H9 (cell line): Measurements from ENCODE around the gene ARRB1. TPM values are rescaled to one million over a fixed set of nuclear protein-coding genes. Genes with fewer than 3 reads are reported as not detected.

Experiments used
- DNase-seq: peaks from one replicate; pipeline ENCODE4 v3.0.0-alpha.2; 2017
- H2AFZ ChIP-seq: one replicate; pipeline ENCODE4 v1.6.1; 2013; ENCODE audit warnings: mild to moderate bottlenecking, low read length, control low read depth, moderate library complexity
- H2AK5ac ChIP-seq: 2 replicates; pipeline ENCODE4 v1.6.1; 2013; ENCODE audit warnings: low read length, control low read depth, mixed read lengths; ENCODE audit not compliant: insufficient read length
- H2BK120ac ChIP-seq: one replicate; pipeline ENCODE4 v1.6.1; 2013; ENCODE audit warnings: low read depth, mild to moderate bottlenecking, low read length, control low read depth, inconsistent platforms; ENCODE audit not compliant: poor library complexity, severe bottlenecking
- H2BK12ac ChIP-seq: 2 replicates; pipeline ENCODE4 v1.6.1; 2013; ENCODE audit warnings: low read length, control low read depth, mixed read lengths, low read depth; ENCODE audit not compliant: insufficient read length
- H2BK15ac ChIP-seq: 2 replicates; pipeline ENCODE4 v1.6.1; 2013; ENCODE audit warnings: low read depth, low read length, control low read depth
- H2BK20ac ChIP-seq: one replicate; pipeline ENCODE4 v1.6.1; 2013; ENCODE audit warnings: low read depth, mild to moderate bottlenecking, low read length, control low read depth, inconsistent platforms; ENCODE audit not compliant: poor library complexity, severe bottlenecking
- H2BK5ac ChIP-seq: 2 replicates; pipeline ENCODE4 v1.6.1; 2013; ENCODE audit warnings: low read length, control low read depth, mixed read lengths; ENCODE audit not compliant: insufficient read length
- H3K14ac ChIP-seq: 2 replicates; pipeline ENCODE4 v1.6.1; 2013; ENCODE audit warnings: low read length, control low read depth; ENCODE audit not compliant: insufficient read depth
- H3K18ac ChIP-seq: 2 replicates; pipeline ENCODE4 v1.6.1; 2013; ENCODE audit warnings: low read depth, mild to moderate bottlenecking, mixed read lengths, low read length, control low read depth; ENCODE audit not compliant: insufficient read length
- H3K23ac ChIP-seq: 2 replicates; pipeline ENCODE4 v1.6.1; 2013; ENCODE audit warnings: low read length, control low read depth, mixed read lengths, low read depth; ENCODE audit not compliant: insufficient read length
- H3K23me2 ChIP-seq: 2 replicates; pipeline ENCODE4 v1.6.1; 2013; ENCODE audit warnings: low read depth, mild to moderate bottlenecking, mixed read lengths, low read length, control low read depth; ENCODE audit not compliant: insufficient read length, poor library complexity, severe bottlenecking
- H3K27ac ChIP-seq: 2 replicates; pipeline ENCODE4 v1.5.1; 2013; ENCODE audit warnings: low read length, control low read depth, mixed read lengths, low read depth; ENCODE audit not compliant: insufficient read length
- H3K27me3 ChIP-seq: 2 replicates; pipeline ENCODE4 v1.6.1; 2013; ENCODE audit warnings: low read length, control low read depth, inconsistent platforms; ENCODE audit not compliant: insufficient read depth
- H3K4ac ChIP-seq: 2 replicates; pipeline ENCODE4 v1.6.1; 2013; ENCODE audit warnings: low read depth, mild to moderate bottlenecking, control low read depth, inconsistent platforms, low read length, moderate library complexity
- H3K4me1 ChIP-seq: 2 replicates; pipeline ENCODE4 v1.6.1; 2013; ENCODE audit warnings: low read length, control low read depth, inconsistent platforms; ENCODE audit not compliant: insufficient read depth
- H3K4me2 ChIP-seq: 2 replicates; pipeline ENCODE4 v1.6.1; 2013; ENCODE audit warnings: low read length, control low read depth, mixed read lengths; ENCODE audit not compliant: insufficient read length, insufficient read depth
- H3K56ac ChIP-seq: 2 replicates; pipeline ENCODE4 v1.6.1; 2013; ENCODE audit warnings: low read depth, mild to moderate bottlenecking, mixed read lengths, low read length, control low read depth; ENCODE audit not compliant: insufficient read length
- H3K79me1 ChIP-seq: 2 replicates; pipeline ENCODE4 v1.6.1; 2013; ENCODE audit warnings: low read depth, mild to moderate bottlenecking, moderate library complexity, low read length, control low read depth, inconsistent platforms; ENCODE audit not compliant: insufficient read depth, poor library complexity, severe bottlenecking
- H3K79me2 ChIP-seq: 2 replicates; pipeline ENCODE4 v1.6.1; 2013; ENCODE audit warnings: low read length, control low read depth, inconsistent platforms; ENCODE audit not compliant: insufficient read depth
- H3K9ac ChIP-seq: 2 replicates; pipeline ENCODE4 v1.6.1; 2013; ENCODE audit warnings: low read length, control low read depth, mixed read lengths; ENCODE audit not compliant: insufficient read length; ENCODE audit errors: extremely low read depth
- H3K9me3 ChIP-seq: one replicate; pipeline ENCODE4 v1.6.1; 2013; ENCODE audit warnings: low read depth, low read length, inconsistent platforms; ENCODE audit not compliant: control insufficient read depth
- H3T11ph ChIP-seq: one replicate; pipeline ENCODE4 v1.6.1; 2013; ENCODE audit warnings: mild to moderate bottlenecking, low read length, control low read depth, inconsistent platforms
- H4K20me1 ChIP-seq: one replicate; pipeline ENCODE4 v1.6.1; 2013; ENCODE audit not compliant: control insufficient read depth, insufficient read length, insufficient read depth
- H4K5ac ChIP-seq: 2 replicates; pipeline ENCODE4 v1.6.1; 2013; ENCODE audit warnings: low read depth, mild to moderate bottlenecking, mixed read lengths, low read length, control low read depth; ENCODE audit not compliant: insufficient read length
- H4K8ac ChIP-seq: replicated peaks from 2 replicates; pipeline ENCODE4 v1.6.1; 2013; ENCODE audit warnings: low read length, control low read depth, mixed read lengths, low read depth; ENCODE audit not compliant: insufficient read length
- H4K91ac ChIP-seq: 2 replicates; pipeline ENCODE4 v1.6.1; 2013; ENCODE audit warnings: low read depth, mild to moderate bottlenecking, moderate library complexity, mixed read lengths, low read length, control low read depth; ENCODE audit not compliant: insufficient read length
- H3K27ac Mint-ChIP-seq, 3 experiments: 2 replicates in 2 of 3; 3 replicates in 1 of 3; pipeline ENCODE4 v1.8.0; 2020 to 2021; ENCODE audit warnings: mixed read lengths in 3 of 3, mild to moderate bottlenecking in 1 of 3, moderate library complexity in 1 of 3
- H3K27me3 Mint-ChIP-seq: 2 replicates; pipeline ENCODE4 v1.8.0; 2021; ENCODE audit warnings: low read depth, mild to moderate bottlenecking, moderate library complexity, mixed read lengths
- H3K36me3 Mint-ChIP-seq, 3 experiments: 2 replicates in 2 of 3; 3 replicates in 1 of 3; pipeline ENCODE4 v1.8.0; 2020 to 2021; ENCODE audit warnings: low read depth in 3 of 3, mixed read lengths in 3 of 3; ENCODE audit not compliant: insufficient read depth in 1 of 3
- H3K4me1 Mint-ChIP-seq, 2 experiments: 2 replicates each; pipeline ENCODE4 v1.8.0; 2020; ENCODE audit warnings: mixed read lengths in 2 of 2
- H3K4me3 Mint-ChIP-seq, 2 experiments: 2 replicates in 1 of 2; 3 replicates in 1 of 2; pipeline ENCODE4 v1.8.0; 2020 to 2021; ENCODE audit warnings: mild to moderate bottlenecking in 2 of 2, mixed read lengths in 2 of 2, moderate library complexity in 1 of 2
- H3K9me3 Mint-ChIP-seq, 2 experiments: 2 replicates in 1 of 2; 3 replicates in 1 of 2; pipeline ENCODE4 v1.8.0; 2020; ENCODE audit warnings: mild to moderate bottlenecking in 2 of 2, mixed read lengths in 2 of 2, moderate library complexity in 1 of 2
- WGBS: extraction: QIAGEN DNeasy Blood & Tissue Kit; methylation state at CpG from one replicate; pipeline ENCODE4 v1.1.7; 2013; ENCODE audit warnings: missing lambda C conversion rate, low lambda C conversion rate, mixed read lengths; ENCODE audit not compliant: insufficient read length; ENCODE audit errors: extremely low coverage; 5-methylcytosine and 5-hydroxymethylcytosine counted together
- total RNA-seq: library from RNA; stranded (reverse); gene quantifications from 2 replicates; pipeline ENCODE4 v1.2.1, GENCODE V29; 2021
- TF ChIP-seq, protein P1 (sequence below): fragments of 200-600 bp; sonication (generic); conservative IDR thresholded peaks from 3 replicates; pipeline ENCODE4 v1.8.0; 2021; ENCODE audit warnings: antibody characterized with exemption, mild to moderate bottlenecking

The ARRB1 gene
- total RNA-seq, 1 experiment from 2014 or later: 20.6 TPM

- Histone ChIP-seq H2BK15ac (no peak overlapping the region), H3K4me2 (no peak overlapping the region), H3K9me3 (no peaks in the 10 kb centered on the region), H4K91ac (no peak overlapping the region), H3K56ac (no peak overlapping the region), H2BK5ac (no peak overlapping the region), H4K8ac (no peak overlapping the region), H2BK20ac (no peak overlapping the region), H3K27me3 (no peaks in the 10 kb centered on the region), H2BK120ac (no peak overlapping the region), H3K4me1 (no peaks in the 10 kb centered on the region), H3K79me1 (no peaks in the 10 kb centered on the region), H4K20me1 (peaks cover 3% of the 10 kb centered on the region), H3K14ac (no peak overlapping the region), H3T11ph (no peak overlapping the region), H2AK5ac (no peak overlapping the region), H2BK12ac (no peak overlapping the region), H3K9ac (no peak overlapping the region), H3K4ac (no peak overlapping the region), H3K18ac (no peak overlapping the region), H4K5ac (no peak overlapping the region), H2AFZ (no peak overlapping the region), H3K79me2 (no peaks in the 10 kb centered on the region), H3K27ac (no peak overlapping the region), H3K23me2 (no peaks in the 10 kb centered on the region), H3K23ac (no peak overlapping the region)
- DNase-seq: no peak
- no peaks in the 10 kb centered on the region for H3K27me3 Mint-ChIP-seq
- H3K36me3 Mint-ChIP-seq: peaks cover 0 to 5% (median 0%) of the 10 kb centered on the region in 3 experiments; a peak in 2 of 7 replicates
- H3K9me3 Mint-ChIP-seq: peaks cover 0 to 4% of the 10 kb centered on the region in 2 experiments; a peak in 2 of 5 replicates
- H3K27ac Mint-ChIP-seq: peak overlapping the region in 1 of 3 experiments; percentile 75; a peak in 1 of 7 replicates
- no peak overlapping the region for H3K4me3 Mint-ChIP-seq
- TF ChIP-seq, protein P1, sequence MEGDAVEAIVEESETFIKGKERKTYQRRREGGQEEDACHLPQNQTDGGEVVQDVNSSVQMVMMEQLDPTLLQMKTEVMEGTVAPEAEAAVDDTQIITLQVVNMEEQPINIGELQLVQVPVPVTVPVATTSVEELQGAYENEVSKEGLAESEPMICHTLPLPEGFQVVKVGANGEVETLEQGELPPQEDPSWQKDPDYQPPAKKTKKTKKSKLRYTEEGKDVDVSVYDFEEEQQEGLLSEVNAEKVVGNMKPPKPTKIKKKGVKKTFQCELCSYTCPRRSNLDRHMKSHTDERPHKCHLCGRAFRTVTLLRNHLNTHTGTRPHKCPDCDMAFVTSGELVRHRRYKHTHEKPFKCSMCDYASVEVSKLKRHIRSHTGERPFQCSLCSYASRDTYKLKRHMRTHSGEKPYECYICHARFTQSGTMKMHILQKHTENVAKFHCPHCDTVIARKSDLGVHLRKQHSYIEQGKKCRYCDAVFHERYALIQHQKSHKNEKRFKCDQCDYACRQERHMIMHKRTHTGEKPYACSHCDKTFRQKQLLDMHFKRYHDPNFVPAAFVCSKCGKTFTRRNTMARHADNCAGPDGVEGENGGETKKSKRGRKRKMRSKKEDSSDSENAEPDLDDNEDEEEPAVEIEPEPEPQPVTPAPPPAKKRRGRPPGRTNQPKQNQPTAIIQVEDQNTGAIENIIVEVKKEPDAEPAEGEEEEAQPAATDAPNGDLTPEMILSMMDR: no peak
- no CpG with 5 or more reads among the region's 13 CpGs for WGBS
- H3K4me1 Mint-ChIP-seq: peaks cover 4 to 9% of the 10 kb centered on the region in 2 experiments; a peak in 2 of 4 replicates
Observed at GRCh38 chr11:75311858-75312288, 39.6 kb downstream of the ARRB1 start.
